Neural cell (in vitro differentiated cells): ENCODE data around the gene SMPDL3A.

Experiments used
- EP300 ChIP-seq: fragments of 450-650 bp; conservative IDR thresholded peaks from 2 replicates; pipeline ENCODE4 v1.6.1; 2014; ENCODE audit warnings: antibody characterized with exemption, mild to moderate bottlenecking, moderate library complexity; ENCODE audit not compliant: poor library complexity, severe bottlenecking
- EZH2 ChIP-seq: fragments of 200-600, 300-800 bp; shearing (Covaris generic), sonication (generic); IDR thresholded peaks from 2 replicates; pipeline ENCODE4 v1.6.1; 2014; ENCODE audit warnings: antibody characterized with exemption, low read length, borderline replicate concordance, mild to moderate bottlenecking; ENCODE audit not compliant: insufficient read depth, poor library complexity, severe bottlenecking
- TF ChIP-seq, protein P1 (sequence below): fragments of 450-650 bp; IDR thresholded peaks from 2 replicates; pipeline ENCODE4 v1.5.1; 2014; ENCODE audit warnings: antibody characterized with exemption, mild to moderate bottlenecking, moderate library complexity; ENCODE audit not compliant: poor library complexity, severe bottlenecking
- TF ChIP-seq, protein P2 (sequence below): IDR thresholded peaks from 2 replicates; pipeline ENCODE4 v1.6.1; 2012; ENCODE audit warnings: borderline replicate concordance

DNA sequence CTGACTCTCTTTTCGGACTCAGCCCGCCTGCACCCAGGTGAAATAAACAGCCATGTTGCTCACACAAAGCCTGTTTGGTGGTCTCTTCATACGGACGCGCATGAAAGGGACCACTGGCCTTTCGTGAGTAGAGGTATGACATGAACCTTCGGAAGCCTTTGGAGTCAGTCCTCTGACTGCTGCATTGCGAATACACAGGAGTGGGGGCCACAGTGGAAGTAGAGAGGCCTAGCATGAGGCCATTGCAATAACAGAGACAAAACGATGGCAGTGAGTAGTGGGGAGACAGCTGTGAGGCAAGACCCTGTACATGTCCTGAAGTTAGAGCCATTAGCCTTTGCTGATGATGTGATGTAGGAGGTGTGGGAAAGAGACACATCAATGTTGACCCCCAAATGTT is 56.4 kb downstream of the SMPDL3A start:
- TF ChIP-seq, protein P1, sequence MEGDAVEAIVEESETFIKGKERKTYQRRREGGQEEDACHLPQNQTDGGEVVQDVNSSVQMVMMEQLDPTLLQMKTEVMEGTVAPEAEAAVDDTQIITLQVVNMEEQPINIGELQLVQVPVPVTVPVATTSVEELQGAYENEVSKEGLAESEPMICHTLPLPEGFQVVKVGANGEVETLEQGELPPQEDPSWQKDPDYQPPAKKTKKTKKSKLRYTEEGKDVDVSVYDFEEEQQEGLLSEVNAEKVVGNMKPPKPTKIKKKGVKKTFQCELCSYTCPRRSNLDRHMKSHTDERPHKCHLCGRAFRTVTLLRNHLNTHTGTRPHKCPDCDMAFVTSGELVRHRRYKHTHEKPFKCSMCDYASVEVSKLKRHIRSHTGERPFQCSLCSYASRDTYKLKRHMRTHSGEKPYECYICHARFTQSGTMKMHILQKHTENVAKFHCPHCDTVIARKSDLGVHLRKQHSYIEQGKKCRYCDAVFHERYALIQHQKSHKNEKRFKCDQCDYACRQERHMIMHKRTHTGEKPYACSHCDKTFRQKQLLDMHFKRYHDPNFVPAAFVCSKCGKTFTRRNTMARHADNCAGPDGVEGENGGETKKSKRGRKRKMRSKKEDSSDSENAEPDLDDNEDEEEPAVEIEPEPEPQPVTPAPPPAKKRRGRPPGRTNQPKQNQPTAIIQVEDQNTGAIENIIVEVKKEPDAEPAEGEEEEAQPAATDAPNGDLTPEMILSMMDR: no peak
- TF ChIP-seq EZH2 (no peak), EP300 (no peak)
- TF ChIP-seq, protein P2, sequence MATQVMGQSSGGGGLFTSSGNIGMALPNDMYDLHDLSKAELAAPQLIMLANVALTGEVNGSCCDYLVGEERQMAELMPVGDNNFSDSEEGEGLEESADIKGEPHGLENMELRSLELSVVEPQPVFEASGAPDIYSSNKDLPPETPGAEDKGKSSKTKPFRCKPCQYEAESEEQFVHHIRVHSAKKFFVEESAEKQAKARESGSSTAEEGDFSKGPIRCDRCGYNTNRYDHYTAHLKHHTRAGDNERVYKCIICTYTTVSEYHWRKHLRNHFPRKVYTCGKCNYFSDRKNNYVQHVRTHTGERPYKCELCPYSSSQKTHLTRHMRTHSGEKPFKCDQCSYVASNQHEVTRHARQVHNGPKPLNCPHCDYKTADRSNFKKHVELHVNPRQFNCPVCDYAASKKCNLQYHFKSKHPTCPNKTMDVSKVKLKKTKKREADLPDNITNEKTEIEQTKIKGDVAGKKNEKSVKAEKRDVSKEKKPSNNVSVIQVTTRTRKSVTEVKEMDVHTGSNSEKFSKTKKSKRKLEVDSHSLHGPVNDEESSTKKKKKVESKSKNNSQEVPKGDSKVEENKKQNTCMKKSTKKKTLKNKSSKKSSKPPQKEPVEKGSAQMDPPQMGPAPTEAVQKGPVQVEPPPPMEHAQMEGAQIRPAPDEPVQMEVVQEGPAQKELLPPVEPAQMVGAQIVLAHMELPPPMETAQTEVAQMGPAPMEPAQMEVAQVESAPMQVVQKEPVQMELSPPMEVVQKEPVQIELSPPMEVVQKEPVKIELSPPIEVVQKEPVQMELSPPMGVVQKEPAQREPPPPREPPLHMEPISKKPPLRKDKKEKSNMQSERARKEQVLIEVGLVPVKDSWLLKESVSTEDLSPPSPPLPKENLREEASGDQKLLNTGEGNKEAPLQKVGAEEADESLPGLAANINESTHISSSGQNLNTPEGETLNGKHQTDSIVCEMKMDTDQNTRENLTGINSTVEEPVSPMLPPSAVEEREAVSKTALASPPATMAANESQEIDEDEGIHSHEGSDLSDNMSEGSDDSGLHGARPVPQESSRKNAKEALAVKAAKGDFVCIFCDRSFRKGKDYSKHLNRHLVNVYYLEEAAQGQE: no peak
